Measurements from ENCODE around the gene SLC39A6.

- TF ChIP-seq CTCF (IDR thresholded peaks at IDR 0.05; ENCODE audit: poor library complexity, severe bottlenecking) (no peak), TAF1 (IDR thresholded peaks at IDR 0.05; ENCODE audit: low read depth) (no peak), RAD21 (conservative IDR thresholded peaks at IDR 0.05) (no peak), EP300 (conservative IDR thresholded peaks at IDR 0.05; ENCODE audit: poor library complexity, severe bottlenecking) (no peak), EZH2 (IDR thresholded peaks at IDR 0.05; ENCODE audit: borderline replicate concordance, insufficient read depth, low read length, poor library complexity, severe bottlenecking) (no peak), REST (IDR thresholded peaks at IDR 0.05; ENCODE audit: borderline replicate concordance) (no peak), POLR2AphosphoS5 (IDR thresholded peaks at IDR 0.05) (no peak)
These were observed 24.4 kb downstream of the SLC39A6 start for GRCh38 chr18:36104749-36105148.
